K562 (cell line): ENCODE measurements around the gene SPATS2L. TPM values are rescaled to one million over a fixed set of nuclear protein-coding genes. Genes with fewer than 3 reads are reported as not detected.

Experiments used
- ATAC-seq: fragments of 200-7000 bp; cut with Tn5 transposase; 3 replicates; pipeline ENCODE4 v1.9.1; 2020; ENCODE audit warnings: moderate library complexity
- BruUV-seq: library from RNA; stranded (reverse); fragments of 400-500 nt; replicated peaks from 2 replicates; lab custom pipeline; 2021; lab: Mats Ljungman, UMichigan
- CTCF ChIA-PET: fragments of 300-600 bp; formaldehyde crosslinking; extraction: SDS; loops from one replicate; lab custom pipeline; 2021; ENCODE audit warnings: low intra/inter-chr PET ratio; lab: Yijun Ruan, JAX
- POLR2A ChIA-PET: fragments of 300-600, 350-650 bp; sonication (Branson Sonifier 250); formaldehyde crosslinking; extraction: SDS; loops from one replicate; lab custom pipeline; 2021; ENCODE audit warnings: antibody characterized with exemption, inconsistent platforms; lab: Yijun Ruan, JAX
- DNase-seq, 4 experiments: peaks; one replicate each; pipeline versions ENCODE4 v3.0.0 to v3.0.0-alpha.2; 2011 to 2018; ENCODE audit warnings: low spot score in 3 of 4, mixed read lengths in 3 of 4; ENCODE audit errors: extremely low read depth in 1 of 4
- FAIRE-seq: peaks from 2 replicates; lab custom pipeline; 2011; peaks lifted over from hg19 to GRCh38; lab: Jason Lieb, UNC
- H2AFZ ChIP-seq: 2 replicates; pipeline ENCODE4 v1.6.0; 2011; ENCODE audit warnings: low read depth, low read length, control low read depth, inconsistent platforms
- H3K27ac ChIP-seq: fragments of 200-600 bp; 3 replicates; pipeline ENCODE4 v1.8.0; 2011; ENCODE audit warnings: low read depth, mild to moderate bottlenecking, control low read depth, inconsistent platforms, low read length, moderate library complexity, mixed read lengths; ENCODE audit errors: extremely low read depth
- H3K27me3 ChIP-seq, 2 experiments: fragments of 300-600 bp in 1 of 2; 2 replicates in 1 of 2; 3 replicates in 1 of 2; pipeline versions ENCODE4 v1.6.0 to v1.8.0; 2011; ENCODE audit warnings: inconsistent platforms in 2 of 2, low read length in 2 of 2, mild to moderate bottlenecking in 1 of 2, mixed read lengths in 1 of 2, moderate library complexity in 1 of 2; ENCODE audit not compliant: control insufficient read depth in 2 of 2, insufficient read depth in 2 of 2
- H3K36me3 ChIP-seq: fragments of 300-600 bp; 3 replicates; pipeline ENCODE4 v1.8.0; 2011; ENCODE audit warnings: mild to moderate bottlenecking, low read length, inconsistent platforms; ENCODE audit not compliant: control insufficient read depth, insufficient read depth
- H3K4me1 ChIP-seq, 2 experiments: fragments of 200-600 bp in 1 of 2; replicated peaks in 1 of 2; 2 replicates in 1 of 2; 3 replicates in 1 of 2; pipeline versions ENCODE4 v1.5.1 to v1.8.0; 2011; ENCODE audit warnings: inconsistent platforms in 2 of 2, low read length in 2 of 2, mild to moderate bottlenecking in 1 of 2, mixed read lengths in 1 of 2, moderate library complexity in 1 of 2; ENCODE audit not compliant: control insufficient read depth in 2 of 2, insufficient read depth in 2 of 2
- H3K4me2 ChIP-seq: 2 replicates; pipeline ENCODE4 v1.6.1; 2011; ENCODE audit warnings: low read length, control low read depth, inconsistent platforms, mixed read lengths; ENCODE audit not compliant: insufficient read depth
- H3K4me3 ChIP-seq: fragments of 200-600 bp; sonication (generic), shearing (Covaris generic); 2 replicates; pipeline ENCODE4 v1.5.1; 2016; ENCODE audit warnings: control low read depth, inconsistent platforms
- H3K79me2 ChIP-seq: fragments of 200-600 bp; 3 replicates; pipeline ENCODE4 v1.8.0; 2011; ENCODE audit warnings: low read length, inconsistent platforms; ENCODE audit not compliant: control insufficient read depth, insufficient read depth
- H3K9ac ChIP-seq, 2 experiments: 2 replicates each; pipeline versions ENCODE4 v1.6.0 to v1.6.1; 2011; ENCODE audit warnings: low read depth in 2 of 2, low read length in 2 of 2, control low read depth in 1 of 2, inconsistent platforms in 1 of 2, mild to moderate bottlenecking in 1 of 2, mixed read lengths in 1 of 2; ENCODE audit not compliant: insufficient read depth in 1 of 2
- H3K9me1 ChIP-seq: one replicate; pipeline ENCODE4 v1.6.0; 2011; ENCODE audit warnings: inconsistent platforms, mild to moderate bottlenecking, low read length, moderate library complexity; ENCODE audit not compliant: control insufficient read depth, insufficient read depth
- H3K9me3 ChIP-seq: replicated peaks from 2 replicates; pipeline ENCODE4 v1.5.1; 2011; ENCODE audit warnings: low read depth, low read length, inconsistent platforms; ENCODE audit not compliant: control insufficient read depth, insufficient read depth
- H4K20me1 ChIP-seq: replicated peaks from 2 replicates; pipeline ENCODE4 v1.6.1; 2011; ENCODE audit warnings: low read length, inconsistent platforms, mixed read lengths; ENCODE audit not compliant: control insufficient read depth, insufficient read depth
- FOXK1 ChIP-seq: sonication (generic); formaldehyde crosslinking; IDR thresholded peaks from 2 replicates; pipeline ENCODE4 v1.8.0; 2022; ENCODE audit warnings: missing genetic modification reagents, mild to moderate bottlenecking, borderline replicate concordance
- KDM1A ChIP-seq, 2 experiments: fragments of 450-650 bp; IDR thresholded peaks; 2 replicates each; pipeline ENCODE4 v1.6.1; 2016; ENCODE audit warnings: mild to moderate bottlenecking in 2 of 2
- SRSF3 ChIP-seq: fragments of 200-400 bp; formaldehyde crosslinking; IDR thresholded peaks from 2 replicates; pipeline ENCODE4 v1.6.1; 2016; ENCODE audit warnings: mild to moderate bottlenecking, low read length, moderate library complexity; ENCODE audit not compliant: insufficient read depth
- TAF15 ChIP-seq: fragments of 200-400 bp; formaldehyde crosslinking; IDR thresholded peaks from 2 replicates; pipeline ENCODE4 v1.6.1; 2017; ENCODE audit warnings: mild to moderate bottlenecking, low read depth, low read length, moderate library complexity
- ZFPM2 ChIP-seq: fragments of 250-450 bp; sonication (Bioruptor Pico); IDR thresholded peaks from 2 replicates; pipeline ENCODE4 v1.5.1; 2022; ENCODE audit warnings: mild to moderate bottlenecking
- ZNF197 ChIP-seq: fragments of 200-800 bp; sonication (Bioruptor generic); IDR thresholded peaks from 2 replicates; pipeline ENCODE4 v1.6.1; 2016; ENCODE audit warnings: low read depth, missing genetic modification characterization, missing compliant biosample characterization
- ZNF212 ChIP-seq: fragments of 450-650 bp; formaldehyde crosslinking; IDR thresholded peaks from 2 replicates; pipeline ENCODE4 v1.4.0; 2020; ENCODE audit warnings: mild to moderate bottlenecking
- ZNF274 ChIP-seq: IDR thresholded peaks from 2 replicates; pipeline ENCODE4 v1.6.1; 2011; ENCODE audit warnings: low read depth, mild to moderate bottlenecking, low read length, moderate library complexity, borderline replicate concordance
- ZNF583 ChIP-seq: fragments of 250-450 bp; sonication (Bioruptor Pico); IDR thresholded peaks from 2 replicates; pipeline ENCODE4 v1.4.0; 2020
- ZZZ3 ChIP-seq: fragments of 450-650 bp; IDR thresholded peaks from 2 replicates; pipeline ENCODE4 v1.6.1; 2016; ENCODE audit warnings: antibody characterized with exemption, mild to moderate bottlenecking, moderate library complexity
- WGBS: fragments of 100-300 bp; shearing (Covaris generic); methylation state at CpG from one replicate; pipeline ENCODE4 v1.1.6; 2016; ENCODE audit warnings: low coverage, mixed read lengths; ENCODE audit not compliant: insufficient coverage; ENCODE audit errors: missing lambda C conversion rate; 5-methylcytosine and 5-hydroxymethylcytosine counted together
- in situ Hi-C: fragments of 300-500 bp; cut with MboI; formaldehyde crosslinking; loops from 4 replicates; pipeline ENCODE4 v1.15.0; 2018; ENCODE audit warnings: inconsistent platforms, mixed read lengths
- intact Hi-C: fragments of 100-400 bp; cut with micrococcal nuclease; formaldehyde crosslinking; loops from 2 replicates; pipeline ENCODE4 v1.14.2; 2022
- polyA plus RNA-seq, 8 experiments: library from polyadenylated mRNA; depleted of rRNA in 4 of 8; stranded (reverse) in 5 of 8; unstranded in 3 of 8; fragments of >200 nt; fragmentation: Nextera tagmentation in 2 of 8; fragmentation: Illumina TruSeq in 1 of 8; extraction: Ambion mirVana in 2 of 8; extraction: Trizol in 1 of 8; gene quantifications; 2 replicates each; pipeline versions ENCODE4 v1.2.1 to v1.2.3, GENCODE V29; 2011 to 2014; ENCODE audit warnings: inconsistent platforms in 1 of 8, missing spikeins in 1 of 8
- total RNA-seq, 7 experiments: library from RNA; depleted of rRNA in 6 of 7; stranded (reverse); fragments of >200 nt in 6 of 7; fragmentation: Illumina TruSeq in 2 of 7; extraction: Trizol in 2 of 7; gene quantifications; 2 replicates each; pipeline versions ENCODE4 v1.2.1 to v1.2.3, GENCODE V29; 2011 to 2021; ENCODE audit warnings: low replicate concordance in 1 of 7
- TF ChIP-seq, protein P1 (sequence below): fragments of 250-450 bp; sonication (Bioruptor Pico); IDR thresholded peaks from 2 replicates; pipeline ENCODE4 v1.5.0; 2020; ENCODE audit warnings: mild to moderate bottlenecking
- TF ChIP-seq, protein P2 (sequence below): fragments of 150-350 bp; IDR thresholded peaks from 2 replicates; pipeline ENCODE4 v1.6.1; 2014; ENCODE audit warnings: low read depth, mild to moderate bottlenecking, low read length, borderline replicate concordance

Gene SPATS2L
- total and polyA plus RNA-seq, 9 of the 15 experiments (the other 6 are each of a cell fraction or from before 2014, with no cell fraction given) = 11.3 to 41.5 (median 24.9) TPM

DNA sequence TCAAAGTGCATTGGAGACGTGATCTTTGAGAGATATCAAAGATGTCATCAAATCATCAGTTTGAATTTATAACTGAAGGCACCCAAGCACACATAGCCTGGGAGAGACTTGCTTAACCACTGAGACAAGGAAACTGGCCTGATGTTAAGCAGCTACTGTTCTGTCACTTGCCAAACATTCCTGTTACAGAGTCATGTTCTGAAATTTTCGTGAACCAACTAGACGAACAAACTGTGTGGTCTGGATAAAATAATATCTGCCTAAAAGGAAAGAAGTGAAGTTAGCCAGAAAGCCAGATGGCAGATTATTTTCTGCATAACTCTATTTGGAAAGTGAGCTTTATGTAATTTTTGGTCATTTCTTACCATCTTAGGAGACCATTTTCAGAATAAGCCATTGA is 51.4 kb downstream of the SPATS2L start:
- Histone ChIP-seq H3K27ac (no peak overlapping the region), H3K9me3 (no peaks in the 10 kb centered on the region), H3K4me2 (no peak overlapping the region), H3K9ac (no peak overlapping the region), H3K79me2 (no peaks in the 10 kb centered on the region), H4K20me1 (no peaks in the 10 kb centered on the region), H3K4me3 (no peak overlapping the region), H3K9me1 (no peaks in the 10 kb centered on the region), H3K27me3 (no peaks in the 10 kb centered on the region), H3K4me1 (peaks cover 0 to under 1% of the 10 kb centered on the region in 2 experiments; a peak in 3 of 5 replicates), H2AFZ (no peak overlapping the region), H3K36me3 (no peaks in the 10 kb centered on the region)
- no TSS peak for BruUV-seq
- in situ Hi-C loops (no loop called here), intact Hi-C loops (no loop called here)
- DNase-seq (no peak), ATAC-seq (no peak), FAIRE-seq (no peak)
- POLR2A ChIA-PET = interaction anchor here (0.6 kb wide), 1 partner anchor 205 kb away, joined by 3 read pairs; no protein-coding TSS in a partner anchor
- 42% methylated on average over 3 of the region's 3 CpGs for WGBS
- TF ChIP-seq ZFPM2 (CRISPR knock-in tag) (no peak), ZNF197 (CRISPR knock-in tag) (no peak), ZNF583 (CRISPR knock-in tag) (no peak), ZNF274 (no peak)
- CTCF ChIA-PET = no interaction called here

DNA sequence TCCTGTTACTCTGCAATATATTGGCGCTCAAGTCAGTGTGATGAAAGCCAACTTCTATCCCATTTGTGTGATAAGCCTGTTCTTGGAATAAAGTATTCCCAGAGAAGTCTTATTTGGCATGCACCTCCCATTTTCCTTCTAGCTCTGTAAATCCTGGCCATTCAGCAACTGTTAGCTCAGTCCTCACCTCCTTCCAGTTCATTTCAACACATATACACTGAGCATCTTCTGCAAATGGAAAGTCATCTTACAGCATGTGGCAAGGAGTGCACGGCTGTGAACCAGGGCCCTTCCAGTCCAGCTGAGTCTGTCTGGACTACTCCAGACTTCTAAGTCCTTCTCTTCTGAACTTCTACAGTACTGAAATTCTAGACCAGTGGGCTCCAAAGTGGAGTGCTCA is 53.1 kb downstream of the SPATS2L start:
- no TSS peak for BruUV-seq
- in situ Hi-C loops = no loop called here
- H3K36me3 ChIP-seq = no peaks in the 10 kb centered on the region
- 50% methylated on average over 2 of the region's 2 CpGs for WGBS
- no peaks in the 10 kb centered on the region; a peak in 2 of 5 replicates for H3K4me1 ChIP-seq
- no peak overlapping the region for H3K4me2 ChIP-seq
- H3K27ac ChIP-seq = no peak overlapping the region
- H3K79me2 ChIP-seq = no peaks in the 10 kb centered on the region
- no peak overlapping the region for H3K4me3 ChIP-seq
- H3K9me1 ChIP-seq = no peaks in the 10 kb centered on the region
- no peak for DNase-seq
- no peaks in the 10 kb centered on the region for H3K9me3 ChIP-seq
- no peaks in the 10 kb centered on the region for H3K27me3 ChIP-seq
- no peaks in the 10 kb centered on the region for H4K20me1 ChIP-seq
- no peak for FAIRE-seq
- CTCF ChIA-PET = no interaction called here
- no peak overlapping the region for H3K9ac ChIP-seq
- no peak for ATAC-seq
- POLR2A ChIA-PET = interaction anchor here (0.6 to 1.4 kb wide), 2 partner anchors 10 to 20 kb away, joined by 4 read pairs; no protein-coding TSS in a partner anchor
- intact Hi-C loops = no loop called here
- no peak overlapping the region for H2AFZ ChIP-seq
- TF ChIP-seq, protein P1, sequence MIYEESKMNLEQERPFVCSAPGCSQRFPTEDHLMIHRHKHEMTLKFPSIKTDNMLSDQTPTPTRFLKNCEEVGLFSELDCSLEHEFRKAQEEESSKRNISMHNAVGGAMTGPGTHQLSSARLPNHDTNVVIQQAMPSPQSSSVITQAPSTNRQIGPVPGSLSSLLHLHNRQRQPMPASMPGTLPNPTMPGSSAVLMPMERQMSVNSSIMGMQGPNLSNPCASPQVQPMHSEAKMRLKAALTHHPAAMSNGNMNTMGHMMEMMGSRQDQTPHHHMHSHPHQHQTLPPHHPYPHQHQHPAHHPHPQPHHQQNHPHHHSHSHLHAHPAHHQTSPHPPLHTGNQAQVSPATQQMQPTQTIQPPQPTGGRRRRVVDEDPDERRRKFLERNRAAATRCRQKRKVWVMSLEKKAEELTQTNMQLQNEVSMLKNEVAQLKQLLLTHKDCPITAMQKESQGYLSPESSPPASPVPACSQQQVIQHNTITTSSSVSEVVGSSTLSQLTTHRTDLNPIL (CRISPR knock-in tag) = no peak
- no peak for TF ChIP-seq ZNF212
- TF ChIP-seq ZZZ3 = no peak
- no peak for TF ChIP-seq TAF15
- TF ChIP-seq FOXK1 = no peak
- TF ChIP-seq, protein P2, sequence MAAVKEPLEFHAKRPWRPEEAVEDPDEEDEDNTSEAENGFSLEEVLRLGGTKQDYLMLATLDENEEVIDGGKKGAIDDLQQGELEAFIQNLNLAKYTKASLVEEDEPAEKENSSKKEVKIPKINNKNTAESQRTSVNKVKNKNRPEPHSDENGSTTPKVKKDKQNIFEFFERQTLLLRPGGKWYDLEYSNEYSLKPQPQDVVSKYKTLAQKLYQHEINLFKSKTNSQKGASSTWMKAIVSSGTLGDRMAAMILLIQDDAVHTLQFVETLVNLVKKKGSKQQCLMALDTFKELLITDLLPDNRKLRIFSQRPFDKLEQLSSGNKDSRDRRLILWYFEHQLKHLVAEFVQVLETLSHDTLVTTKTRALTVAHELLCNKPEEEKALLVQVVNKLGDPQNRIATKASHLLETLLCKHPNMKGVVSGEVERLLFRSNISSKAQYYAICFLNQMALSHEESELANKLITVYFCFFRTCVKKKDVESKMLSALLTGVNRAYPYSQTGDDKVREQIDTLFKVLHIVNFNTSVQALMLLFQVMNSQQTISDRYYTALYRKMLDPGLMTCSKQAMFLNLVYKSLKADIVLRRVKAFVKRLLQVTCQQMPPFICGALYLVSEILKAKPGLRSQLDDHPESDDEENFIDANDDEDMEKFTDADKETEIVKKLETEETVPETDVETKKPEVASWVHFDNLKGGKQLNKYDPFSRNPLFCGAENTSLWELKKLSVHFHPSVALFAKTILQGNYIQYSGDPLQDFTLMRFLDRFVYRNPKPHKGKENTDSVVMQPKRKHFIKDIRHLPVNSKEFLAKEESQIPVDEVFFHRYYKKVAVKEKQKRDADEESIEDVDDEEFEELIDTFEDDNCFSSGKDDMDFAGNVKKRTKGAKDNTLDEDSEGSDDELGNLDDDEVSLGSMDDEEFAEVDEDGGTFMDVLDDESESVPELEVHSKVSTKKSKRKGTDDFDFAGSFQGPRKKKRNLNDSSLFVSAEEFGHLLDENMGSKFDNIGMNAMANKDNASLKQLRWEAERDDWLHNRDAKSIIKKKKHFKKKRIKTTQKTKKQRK = no peak
- TF ChIP-seq KDM1A (IDR thresholded peaks at IDR 0.05) = no peak
- TF ChIP-seq SRSF3 = no peak
